DND-41 (cell line): ENCODE measurements around the gene PDE4C.

Experiments used
- CTCF ChIP-seq: IDR thresholded peaks from 2 replicates; pipeline ENCODE4 v1.5.1; 2012; ENCODE audit warnings: borderline replicate concordance, low read length, moderate library complexity, mild to moderate bottlenecking; ENCODE audit not compliant: poor library complexity, severe bottlenecking; ENCODE audit errors: extremely low read depth
- EZH2 ChIP-seq: IDR thresholded peaks from 3 replicates; pipeline ENCODE4 v1.6.1; 2012; ENCODE audit warnings: borderline replicate concordance, low read depth, mild to moderate bottlenecking, moderate library complexity, low read length, inconsistent platforms; ENCODE audit not compliant: severe bottlenecking

DNA sequence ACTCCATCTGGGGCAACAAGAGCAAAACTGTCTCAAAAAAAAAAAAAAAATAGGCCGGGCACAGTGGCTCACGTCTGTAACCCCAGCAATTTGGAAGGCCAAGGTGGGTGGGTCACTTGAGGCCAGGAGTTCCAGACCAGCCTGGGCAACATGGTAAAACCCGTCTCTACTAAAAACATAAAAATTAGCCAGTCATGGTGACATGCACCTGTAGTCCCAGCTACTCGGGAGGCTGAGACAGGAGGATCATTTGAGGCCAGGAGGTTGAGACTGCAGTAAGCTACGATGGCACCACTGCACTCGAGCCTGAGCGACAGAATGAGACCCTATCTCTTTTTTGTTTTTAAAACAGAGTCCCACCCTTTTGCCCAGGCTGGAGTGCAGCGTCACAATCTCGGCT lies 44.1 kb upstream of the PDE4C start:
- TF ChIP-seq CTCF (no peak), EZH2 (no peak)
